Lung (tissue), 12 donors: Measurements from ENCODE around the gene JADE1. TPM values are rescaled to one million over a fixed set of nuclear protein-coding genes. Genes with fewer than 3 reads are reported as not detected.

Experiments
- ATAC-seq: fragments of 200-7000 bp; cut with Tn5 transposase; one replicate; pipeline ENCODE4 v1.9.1; 2020; ENCODE audit warnings: moderate number of reproducible peaks; ENCODE audit not compliant: insufficient read depth, low FRiP score
- DNase-seq, 3 donors: peaks; one replicate each; pipeline ENCODE4 v3.0.0-alpha.2; 2013 to 2017
- H3K27ac ChIP-seq, 2 donors: one replicate each; pipeline ENCODE4 v1.5.1; 2013; ENCODE audit warnings: mild to moderate bottlenecking in 2 of 2, moderate library complexity in 2 of 2, control low read depth in 1 of 2, inconsistent platforms in 1 of 2, low read depth in 1 of 2, low read length in 1 of 2
- H3K27me3 ChIP-seq, 3 donors: one replicate each; pipeline ENCODE4 v1.5.1; 2013; ENCODE audit warnings: low read length in 2 of 3; ENCODE audit not compliant: control insufficient read depth in 3 of 3, insufficient read depth in 3 of 3
- H3K36me3 ChIP-seq, 4 donors: one replicate each; pipeline ENCODE4 v1.5.1; 2013; ENCODE audit warnings: low read length in 4 of 4, mild to moderate bottlenecking in 1 of 4, moderate library complexity in 1 of 4; ENCODE audit not compliant: control insufficient read depth in 4 of 4, insufficient read depth in 4 of 4
- H3K4me1 ChIP-seq, 5 donors: one replicate each; pipeline ENCODE4 v1.5.1; 2013; ENCODE audit warnings: low read length in 5 of 5, mild to moderate bottlenecking in 2 of 5, moderate library complexity in 1 of 5; ENCODE audit not compliant: control insufficient read depth in 5 of 5, insufficient read depth in 5 of 5
- H3K4me3 ChIP-seq: one replicate; pipeline ENCODE4 v1.5.1; 2013; ENCODE audit warnings: mild to moderate bottlenecking, control low read depth, moderate library complexity
- H3K9ac ChIP-seq, 2 donors: one replicate each; pipeline ENCODE4 v1.5.1; 2013; ENCODE audit warnings: low read length in 2 of 2, control low read depth in 1 of 2; ENCODE audit not compliant: insufficient read depth in 1 of 2
- H3K9me3 ChIP-seq, 4 donors: one replicate each; pipeline ENCODE4 v1.5.1; 2013; ENCODE audit warnings: low read length in 3 of 4, mild to moderate bottlenecking in 1 of 4, moderate library complexity in 1 of 4; ENCODE audit not compliant: control insufficient read depth in 4 of 4, insufficient read depth in 3 of 4
- WGBS, 2 donors: extraction: QIAGEN DNeasy Blood & Tissue Kit; methylation state at CpG; one replicate each; pipeline ENCODE4 v1.1.7; 2013; 5-methylcytosine and 5-hydroxymethylcytosine counted together
- polyA plus RNA-seq, 2 donors: library from polyadenylated mRNA; stranded (reverse); fragments of 200-250 nt; gene quantifications; one replicate each; pipeline ENCODE4 v1.2.1, GENCODE V29; 2013
- total RNA-seq, 2 donors: library from RNA; depleted of rRNA in 1 of 2; stranded (reverse); fragments of >200 nt in 1 of 2; gene quantifications; one replicate each; pipeline ENCODE4 v1.2.1, GENCODE V29; 2014 to 2021
- TF ChIP-seq, protein P1 (sequence below): IDR thresholded peaks from 2 replicates; pipeline ENCODE4 v1.5.1; 2012; ENCODE audit warnings: mild to moderate bottlenecking; ENCODE audit errors: control extremely low read depth, extremely low read depth
- donor health status: control.
- donor health status: control.
- donor health status: Bipolar disorder and iron deficiency.
- donor health status: healthy.
- donor health status: DM: yes; HTN: yes; CAD: no.

Gene JADE1
- total and polyA plus RNA-seq, 4 donors, result 8.9 to 46.1 (median 17.5) TPM

DNA sequence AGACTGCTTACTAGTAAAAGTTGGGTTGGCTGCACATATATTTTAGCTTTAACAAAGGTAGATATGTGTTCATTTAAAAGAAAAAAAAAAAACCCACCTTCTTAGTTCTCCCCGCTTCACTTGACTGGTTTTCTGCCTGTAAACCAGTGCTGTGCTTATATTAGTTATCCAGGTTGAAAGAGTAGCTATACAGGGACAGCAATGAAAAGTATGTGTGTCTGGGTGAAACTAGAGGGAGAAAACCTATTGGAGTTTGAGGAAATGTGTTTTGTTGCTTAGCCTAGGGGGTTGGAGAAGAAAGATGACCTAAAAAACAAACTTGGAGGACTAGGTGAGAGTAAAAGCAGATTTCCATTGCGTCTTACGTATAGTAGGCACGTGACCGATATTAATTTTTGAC lies 4.5 kb downstream of the JADE1 start:
- H3K36me3 ChIP-seq, result no peaks in the 10 kb centered on the region
- TF ChIP-seq, protein P1, sequence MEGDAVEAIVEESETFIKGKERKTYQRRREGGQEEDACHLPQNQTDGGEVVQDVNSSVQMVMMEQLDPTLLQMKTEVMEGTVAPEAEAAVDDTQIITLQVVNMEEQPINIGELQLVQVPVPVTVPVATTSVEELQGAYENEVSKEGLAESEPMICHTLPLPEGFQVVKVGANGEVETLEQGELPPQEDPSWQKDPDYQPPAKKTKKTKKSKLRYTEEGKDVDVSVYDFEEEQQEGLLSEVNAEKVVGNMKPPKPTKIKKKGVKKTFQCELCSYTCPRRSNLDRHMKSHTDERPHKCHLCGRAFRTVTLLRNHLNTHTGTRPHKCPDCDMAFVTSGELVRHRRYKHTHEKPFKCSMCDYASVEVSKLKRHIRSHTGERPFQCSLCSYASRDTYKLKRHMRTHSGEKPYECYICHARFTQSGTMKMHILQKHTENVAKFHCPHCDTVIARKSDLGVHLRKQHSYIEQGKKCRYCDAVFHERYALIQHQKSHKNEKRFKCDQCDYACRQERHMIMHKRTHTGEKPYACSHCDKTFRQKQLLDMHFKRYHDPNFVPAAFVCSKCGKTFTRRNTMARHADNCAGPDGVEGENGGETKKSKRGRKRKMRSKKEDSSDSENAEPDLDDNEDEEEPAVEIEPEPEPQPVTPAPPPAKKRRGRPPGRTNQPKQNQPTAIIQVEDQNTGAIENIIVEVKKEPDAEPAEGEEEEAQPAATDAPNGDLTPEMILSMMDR, result no peak
- H3K4me3 ChIP-seq, result no peak overlapping the region
- ATAC-seq, result no peak
- H3K9me3 ChIP-seq, result no peaks in the 10 kb centered on the region
- WGBS, 2 donors, result 95% methylated on average over 5 of the region's 5 CpGs
- peaks cover 0 to 8% (median 3%) of the 10 kb centered on the region in 5 donors for H3K4me1 ChIP-seq
- H3K9ac ChIP-seq, result no peak overlapping the region
- H3K27me3 ChIP-seq, result no peaks in the 10 kb centered on the region
- no peak for DNase-seq
- no peak overlapping the region for H3K27ac ChIP-seq

DNA sequence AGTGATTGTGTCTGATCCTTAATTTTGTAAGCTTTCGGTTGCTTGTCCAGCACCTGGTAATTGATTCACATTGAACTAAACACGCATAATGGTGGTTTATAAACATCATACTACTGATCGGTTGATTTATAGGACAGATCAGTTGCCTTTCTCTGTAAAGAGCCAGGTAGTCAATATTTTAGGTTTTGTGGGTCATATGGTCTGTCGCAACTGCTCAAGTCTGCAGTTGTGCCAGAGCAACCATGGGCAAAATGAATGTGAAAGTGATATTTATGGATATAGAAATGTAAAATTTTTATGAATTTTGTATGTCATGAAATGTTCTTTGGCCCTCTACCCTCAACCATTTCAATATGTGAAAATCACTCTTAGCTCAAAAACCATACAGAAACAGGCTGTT lies 8.9 kb downstream of the JADE1 start:
- Histone ChIP-seq H3K4me3 (no peak overlapping the region), H3K27ac (no peak overlapping the region), H3K36me3 (no peaks in the 10 kb centered on the region), H3K4me1 (peaks cover 0 to 11% (median 2%) of the 10 kb centered on the region in 5 donors), H3K9ac (no peak overlapping the region), H3K9me3 (no peaks in the 10 kb centered on the region), H3K27me3 (no peaks in the 10 kb centered on the region)
- WGBS, 2 donors, result 93 to 96% methylated on average over 4 of the region's 4 CpGs
- TF ChIP-seq, protein P1, result no peak
- DNase-seq, result no peak
- no peak for ATAC-seq

DNA sequence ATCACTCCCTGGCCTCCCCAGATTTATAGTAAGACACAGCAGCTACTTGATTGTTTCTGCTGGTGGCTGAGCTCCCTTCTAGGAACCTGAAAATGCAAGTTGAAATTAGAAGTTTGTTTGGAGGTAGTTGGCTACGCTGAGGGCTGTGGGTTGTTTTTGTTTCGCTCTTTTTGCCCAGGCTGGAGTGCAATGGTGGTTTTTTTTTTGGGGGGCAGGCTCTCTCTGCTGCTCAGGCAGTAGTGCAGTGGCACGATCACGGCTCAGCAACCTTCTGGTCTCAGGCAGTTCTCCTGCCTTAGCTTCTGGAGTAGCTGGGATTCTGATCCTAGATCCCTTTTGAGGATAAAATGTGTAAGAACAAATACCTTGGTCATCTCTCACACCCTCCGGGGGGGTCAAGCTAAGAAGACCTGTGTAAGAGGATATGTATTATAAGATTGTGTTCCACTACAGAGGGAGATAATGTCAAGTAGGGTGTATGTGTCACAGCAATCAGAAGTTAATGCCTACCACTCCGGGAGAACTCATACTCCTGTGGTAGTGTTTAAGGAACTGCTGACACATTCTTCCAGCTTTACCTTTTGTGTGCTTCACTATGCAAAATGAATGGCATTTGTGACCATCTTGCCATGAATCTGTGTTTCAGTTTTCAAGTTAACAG lies 9.7 kb downstream of the JADE1 start:
- WGBS, 2 donors, result 81 to 84% methylated on average over 6 of the region's 6 CpGs
- H3K9ac ChIP-seq, result no peak overlapping the region
- H3K9me3 ChIP-seq, result no peaks in the 10 kb centered on the region
- H3K36me3 ChIP-seq, result no peaks in the 10 kb centered on the region
- no peak overlapping the region for H3K27ac ChIP-seq
- ATAC-seq (no peak), DNase-seq (no peak)
- H3K27me3 ChIP-seq, result no peaks in the 10 kb centered on the region
- H3K4me3 ChIP-seq, result no peak overlapping the region
- TF ChIP-seq, protein P1, result no peak
- peaks cover 0 to 11% (median 2%) of the 10 kb centered on the region in 5 donors for H3K4me1 ChIP-seq

DNA sequence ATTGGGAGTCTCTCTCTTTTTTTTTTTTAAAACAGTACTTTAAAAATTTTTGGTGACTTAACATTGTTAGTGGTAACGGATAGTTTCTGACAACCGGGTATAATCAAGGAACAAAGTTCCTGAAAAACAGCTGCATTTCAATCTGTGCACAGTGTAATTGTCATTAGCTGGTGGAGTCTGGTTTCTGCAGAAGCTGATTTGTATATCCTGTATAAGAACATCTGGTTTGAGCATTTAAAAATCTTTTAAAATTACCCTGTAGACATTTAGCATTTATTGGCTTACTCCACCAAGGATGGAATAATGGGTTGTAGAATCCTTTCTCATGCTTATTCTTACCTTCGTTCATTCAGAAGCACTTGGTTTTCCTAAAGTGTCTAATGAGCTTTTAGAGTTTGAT lies 11.2 kb downstream of the JADE1 start:
- DNase-seq (no peak), ATAC-seq (no peak)
- Histone ChIP-seq H3K4me1 (peaks cover 0 to 21% (median 3%) of the 10 kb centered on the region in 5 donors), H3K27me3 (no peaks in the 10 kb centered on the region), H3K9ac (no peak overlapping the region), H3K9me3 (no peaks in the 10 kb centered on the region), H3K4me3 (no peak overlapping the region), H3K27ac (no peak overlapping the region), H3K36me3 (no peaks in the 10 kb centered on the region)
- TF ChIP-seq, protein P1, result no peak
- WGBS, 2 donors, result 73 to 77% methylated on average over 3 of the region's 3 CpGs
